Duodenal mucosa (tissue), 2 donors: ENCODE measurements around the gene ABCD2.
A peak's percentile ranks its signal among the peaks of the same experiment; 100 is the strongest.
"Not testable (repeated sequence)": the region's sequence is repeated elsewhere in the genome, so short reads cannot be mapped to it uniquely, and the experiment has no call there.

Experiments used
- H3K27ac ChIP-seq: one replicate; pipeline ENCODE4 v1.7.0; 2013; ENCODE audit warnings: low read depth, low read length
- H3K27me3 ChIP-seq, 2 donors: one replicate each; pipeline ENCODE4 v1.7.0; 2013; ENCODE audit warnings: low read length in 2 of 2, control low read depth in 1 of 2; ENCODE audit not compliant: insufficient read depth in 2 of 2, control insufficient read depth in 1 of 2
- H3K36me3 ChIP-seq, 2 donors: one replicate each; pipeline ENCODE4 v1.7.0; 2013; ENCODE audit warnings: low read length in 2 of 2, control low read depth in 1 of 2; ENCODE audit not compliant: insufficient read depth in 2 of 2, control insufficient read depth in 1 of 2
- H3K4me1 ChIP-seq, 2 donors: one replicate each; pipeline ENCODE4 v1.7.0; 2013; ENCODE audit warnings: low read length in 2 of 2, control low read depth in 1 of 2; ENCODE audit not compliant: insufficient read depth in 2 of 2, control insufficient read depth in 1 of 2
- H3K4me3 ChIP-seq, 2 donors: one replicate each; pipeline ENCODE4 v1.7.0; 2013; ENCODE audit warnings: low read length in 2 of 2, low read depth in 1 of 2
- H3K9ac ChIP-seq, 2 donors: one replicate each; pipeline ENCODE4 v1.7.0; 2013; ENCODE audit warnings: low read length in 2 of 2, low read depth in 1 of 2
- H3K9me3 ChIP-seq, 2 donors: one replicate each; pipeline ENCODE4 v1.7.0; 2013; ENCODE audit warnings: low read length in 2 of 2, control low read depth in 1 of 2; ENCODE audit not compliant: control insufficient read depth in 1 of 2

Gene ABCD2

GRCh38 chr12:39626033-39626814, 6.6 kb upstream of the ABCD2 start:
- H3K4me3 ChIP-seq, result no peak overlapping the region
- H3K27me3 ChIP-seq, result no peaks in the 10 kb centered on the region
- H3K27ac ChIP-seq, result no peak overlapping the region
- no peaks in the 10 kb centered on the region for H3K36me3 ChIP-seq
- no peak overlapping the region for H3K9ac ChIP-seq
- H3K4me1 ChIP-seq, result no peaks in the 10 kb centered on the region
- no peaks in the 10 kb centered on the region for H3K9me3 ChIP-seq

GRCh38 chr12:39623919-39624318, 4.3 kb upstream of the ABCD2 start:
- no peak overlapping the region for H3K4me3 ChIP-seq

GRCh38 chr12:39623160-39623559, 3.6 kb upstream of the ABCD2 start:
- H3K27me3 ChIP-seq, H3K9me3 ChIP-seq, H3K36me3 ChIP-seq, H3K27ac ChIP-seq, H3K4me3 ChIP-seq, H3K9ac ChIP-seq, H3K4me1 ChIP-seq: not testable (repeated sequence)

More at GRCh38 chr12:39623919-39624318, 4.3 kb upstream of the ABCD2 start:
- Histone ChIP-seq H3K9ac (no peak overlapping the region), H3K9me3 (no peaks in the 10 kb centered on the region), H3K36me3 (no peaks in the 10 kb centered on the region), H3K27me3 (no peaks in the 10 kb centered on the region), H3K4me1 (peaks cover 0 to 2% of the 10 kb centered on the region in 2 donors), H3K27ac (no peak overlapping the region)

- peaks cover 0 to 3% of the 10 kb centered on the region in 2 donors for H3K4me1 ChIP-seq
Measured at GRCh38 chr12:39622306-39622705, 2.7 kb upstream of the ABCD2 start.

GRCh38 chr12:39621670-39622069, 2.1 kb upstream of the ABCD2 start:
- Histone ChIP-seq H3K27ac (no peak overlapping the region), H3K9me3 (no peaks in the 10 kb centered on the region), H3K36me3 (no peaks in the 10 kb centered on the region), H3K9ac (no peak overlapping the region), H3K4me1 (peaks cover 0 to 3% of the 10 kb centered on the region in 2 donors), H3K4me3 (no peak overlapping the region), H3K27me3 (no peaks in the 10 kb centered on the region)

More at GRCh38 chr12:39622306-39622705, 2.7 kb upstream of the ABCD2 start:
- Histone ChIP-seq H3K27me3 (no peaks in the 10 kb centered on the region), H3K9ac (no peak overlapping the region), H3K36me3 (no peaks in the 10 kb centered on the region), H3K27ac (no peak overlapping the region), H3K4me3 (no peak overlapping the region), H3K9me3 (no peaks in the 10 kb centered on the region)

- Histone ChIP-seq H3K4me3 (peak overlapping the region; percentile 67 to 68), H3K4me1 (peaks cover 0 to 3% of the 10 kb centered on the region in 2 donors), H3K36me3 (no peaks in the 10 kb centered on the region), H3K27me3 (no peaks in the 10 kb centered on the region), H3K9me3 (no peaks in the 10 kb centered on the region), H3K9ac (peak overlapping the region; percentile 51 to 52), H3K27ac (no peak overlapping the region)
Measured at GRCh38 chr12:39620659-39621658, 1.4 kb upstream of the ABCD2 start.

- Histone ChIP-seq H3K27me3 (no peaks in the 10 kb centered on the region), H3K27ac (no peak overlapping the region), H3K9ac (peak overlapping the region; percentile 3 to 52), H3K4me1 (peaks cover 0 to 3% of the 10 kb centered on the region in 2 donors), H3K36me3 (no peaks in the 10 kb centered on the region), H3K4me3 (peak overlapping the region; percentile 67 to 68), H3K9me3 (no peaks in the 10 kb centered on the region)
Measured at GRCh38 chr12:39619316-39619659, 315 bp downstream of the ABCD2 start.

- Histone ChIP-seq H3K9ac (peak overlapping the region; percentile 3 to 52), H3K27me3 (no peaks in the 10 kb centered on the region), H3K4me3 (peak overlapping the region; percentile 67 to 68), H3K4me1 (peaks cover 0 to 3% of the 10 kb centered on the region in 2 donors), H3K36me3 (no peaks in the 10 kb centered on the region), H3K27ac (no peak overlapping the region), H3K9me3 (no peaks in the 10 kb centered on the region)
Measured at GRCh38 chr12:39618701-39619100, 902 bp downstream of the ABCD2 start.

GRCh38 chr12:39617887-39618286, 1.7 kb downstream of the ABCD2 start:
- Histone ChIP-seq H3K9me3 (no peaks in the 10 kb centered on the region), H3K36me3 (no peaks in the 10 kb centered on the region), H3K27ac (no peak overlapping the region), H3K9ac (peak overlapping the region in 1 of 2 donors; percentile 3), H3K4me1 (peaks cover 0 to 3% of the 10 kb centered on the region in 2 donors), H3K27me3 (no peaks in the 10 kb centered on the region), H3K4me3 (peak overlapping the region; percentile 13 to 67)

- H3K4me1 ChIP-seq, result peaks cover 0 to 3% of the 10 kb centered on the region in 2 donors
- H3K9ac ChIP-seq, result no peak overlapping the region
- no peaks in the 10 kb centered on the region for H3K9me3 ChIP-seq
- no peak overlapping the region for H3K27ac ChIP-seq
- no peaks in the 10 kb centered on the region for H3K27me3 ChIP-seq
- H3K36me3 ChIP-seq, result no peaks in the 10 kb centered on the region
- peak overlapping the region in 1 of 2 donors; percentile 0 for H3K4me3 ChIP-seq
Measured at GRCh38 chr12:39616666-39617065, 2.9 kb downstream of the ABCD2 start.
